HG03432 (cell line): ENCODE data around the gene LRCH1.

Source experiments
- ATAC-seq: cut with Tn5 transposase; IDR thresholded peaks from one replicate; pipeline ENCODE4 v1.9.1; 2021; ENCODE audit warnings: mild to moderate bottlenecking, moderate library complexity; ENCODE audit not compliant: unreplicated experiment

Gene LRCH1

GRCh38 chr13:46662690-46663089 lies 109.7 kb downstream of the LRCH1 start:
- peak; percentile 53 for ATAC-seq

GRCh38 chr13:46663206-46664037 lies 110.5 kb downstream of the LRCH1 start:
- no peak for ATAC-seq

GRCh38 chr13:46664195-46664594 lies 111.2 kb downstream of the LRCH1 start:
- ATAC-seq, result no peak

GRCh38 chr13:46665248-46665632 lies 112.3 kb downstream of the LRCH1 start:
- no peak for ATAC-seq

GRCh38 chr13:46665633-46666482 lies 112.9 kb downstream of the LRCH1 start:
- peak; percentile 36 for ATAC-seq

GRCh38 chr13:46666727-46667456 lies 113.9 kb downstream of the LRCH1 start:
- no peak for ATAC-seq

GRCh38 chr13:46667687-46668281 lies 114.8 kb downstream of the LRCH1 start:
- peak; percentile 62 for ATAC-seq

GRCh38 chr13:46668302-46668720 lies 115.3 kb downstream of the LRCH1 start:
- peak; percentile 28 for ATAC-seq

- no peak for ATAC-seq
Observed at GRCh38 chr13:46668931-46669525, 116.1 kb downstream of the LRCH1 start.

- ATAC-seq, result no peak
Observed at GRCh38 chr13:46672338-46673090, 119.5 kb downstream of the LRCH1 start.

GRCh38 chr13:46675016-46675415 lies 122.0 kb downstream of the LRCH1 start:
- ATAC-seq, result no peak

GRCh38 chr13:46676378-46676725 lies 123.4 kb downstream of the LRCH1 start:
- ATAC-seq, result no peak

GRCh38 chr13:46679369-46680120 lies 126.6 kb downstream of the LRCH1 start:
- ATAC-seq, result peak; percentile 89

GRCh38 chr13:46682015-46682414 lies 129.0 kb downstream of the LRCH1 start:
- no peak for ATAC-seq

- no peak for ATAC-seq
Observed at GRCh38 chr13:46682707-46683106, 129.7 kb downstream of the LRCH1 start.

GRCh38 chr13:46683676-46684260 lies 130.8 kb downstream of the LRCH1 start:
- ATAC-seq, result no peak

- no peak for ATAC-seq
Observed at GRCh38 chr13:46684287-46685001, 131.5 kb downstream of the LRCH1 start.
